ENCODE data around the gene RASL11B.

DNA sequence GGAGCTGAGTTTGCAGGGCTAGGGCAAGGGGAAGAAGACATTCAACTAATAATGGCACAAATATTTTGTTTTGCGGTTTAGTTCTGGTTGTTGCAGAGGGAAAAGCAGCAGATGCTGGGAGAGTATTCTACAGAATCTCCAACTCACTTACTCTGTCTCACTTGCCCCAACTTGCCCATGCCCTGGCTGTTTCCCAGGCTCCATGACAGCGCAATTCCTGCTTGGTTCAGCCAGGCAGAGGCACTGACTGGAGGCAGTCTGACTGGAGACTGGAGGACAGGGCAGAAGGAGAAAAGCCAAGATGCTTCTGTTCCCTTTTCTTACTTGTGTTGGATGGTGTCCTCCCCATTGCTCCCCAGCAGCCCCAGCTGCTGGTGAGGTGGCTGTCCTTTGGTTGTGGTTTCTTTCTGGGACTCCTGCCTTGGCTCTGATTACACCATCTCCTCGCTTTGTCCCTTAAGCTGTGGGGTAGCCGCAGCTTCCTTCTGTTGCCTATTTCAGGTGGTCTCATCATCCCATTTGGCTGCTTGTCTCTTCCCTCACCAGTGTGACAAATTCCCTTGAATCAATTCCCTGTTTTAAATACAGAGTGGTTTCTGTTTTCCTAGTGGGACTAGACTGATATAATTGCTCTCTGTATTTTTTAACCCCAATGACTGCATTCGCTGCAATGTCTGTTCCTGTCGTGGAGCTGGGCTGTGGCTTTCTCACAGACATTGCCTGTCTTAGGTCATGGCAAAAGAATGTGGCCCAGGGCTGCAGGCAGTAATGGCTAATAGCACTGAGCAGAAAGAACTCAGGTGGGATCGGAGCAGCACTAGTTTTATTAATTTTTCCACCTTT is 24.2 kb upstream of the RASL11B start:
- TF ChIP-seq POLR2A (IDR thresholded peaks at IDR 0.05; ENCODE audit: low read depth, low read length): no peak
- TF ChIP-seq PAX5 (IDR thresholded peaks at IDR 0.05; ENCODE audit: insufficient read depth, low read length, severe bottlenecking): no peak
- no peak for TF ChIP-seq POLR2AphosphoS5 (IDR thresholded peaks at IDR 0.05; ENCODE audit: low read depth, low read length)
- no peak for TF ChIP-seq TAF1 (IDR thresholded peaks at IDR 0.05; ENCODE audit: low read depth, low read length)
- TF ChIP-seq POU2F2 (IDR thresholded peaks at IDR 0.05; ENCODE audit: low read depth, low read length): no peak

All from GM12891 (cell line).